NT2/D1 (cell line): Measurements from ENCODE around the gene FEN1.

Source experiments
- DNase-seq: peaks from one replicate; pipeline ENCODE4 v3.0.0-alpha.2; 2011; ENCODE audit warnings: low read depth, low spot score
- H3K27me3 ChIP-seq: 2 replicates; pipeline ENCODE4 v1.6.0; 2011; ENCODE audit warnings: mild to moderate bottlenecking; ENCODE audit not compliant: insufficient read length, insufficient read depth
- H3K36me3 ChIP-seq: 2 replicates; pipeline ENCODE4 v1.6.1; 2011; ENCODE audit warnings: mild to moderate bottlenecking, low read length, mixed read lengths; ENCODE audit not compliant: insufficient read depth, insufficient read length
- H3K4me1 ChIP-seq: 2 replicates; pipeline ENCODE4 v1.5.1; 2011; ENCODE audit not compliant: insufficient read depth, insufficient read length
- H3K4me3 ChIP-seq: 2 replicates; pipeline ENCODE4 v1.5.1; 2011; ENCODE audit warnings: low read depth; ENCODE audit not compliant: insufficient read length
- H3K9ac ChIP-seq: 2 replicates; pipeline ENCODE4 v1.6.0; 2011; ENCODE audit warnings: low read depth; ENCODE audit not compliant: insufficient read length
- H3K9me3 ChIP-seq: 2 replicates; pipeline ENCODE4 v1.5.1; 2011; ENCODE audit warnings: mild to moderate bottlenecking, low read length; ENCODE audit not compliant: insufficient read depth
- SUZ12 ChIP-seq: IDR thresholded peaks from 2 replicates; pipeline ENCODE4 v1.6.1; 2011; ENCODE audit not compliant: insufficient read length, insufficient read depth; ENCODE audit errors: extremely low read depth
- YY1 ChIP-seq: IDR thresholded peaks from 2 replicates; pipeline ENCODE4 v1.6.1; 2011; ENCODE audit not compliant: insufficient read length, insufficient read depth
- ZNF274 ChIP-seq: IDR thresholded peaks from 2 replicates; pipeline ENCODE4 v1.6.1; 2011; ENCODE audit warnings: mild to moderate bottlenecking, low read depth, low read length

The FEN1 gene

GRCh38 chr11:61747192-61747966 is 45.3 kb upstream of the FEN1 start:
- Histone ChIP-seq H3K27me3 (peaks cover 9% of the 10 kb centered on the region), H3K4me3 (no peak overlapping the region), H3K9ac (peak overlapping the region; percentile 62), H3K36me3 (peaks cover 21% of the 10 kb centered on the region), H3K4me1 (peaks cover 53% of the 10 kb centered on the region), H3K9me3 (no peaks in the 10 kb centered on the region)
- no peak for TF ChIP-seq YY1
- DNase-seq = peak; percentile 59

GRCh38 chr11:61747967-61748285 is 44.8 kb upstream of the FEN1 start:
- no peak for DNase-seq
- TF ChIP-seq YY1 (no peak), ZNF274 (no peak), SUZ12 (no peak)
- peaks cover 13% of the 10 kb centered on the region for H3K27me3 ChIP-seq
- peaks cover 19% of the 10 kb centered on the region for H3K36me3 ChIP-seq
- no peak overlapping the region for H3K4me3 ChIP-seq
- peaks cover 53% of the 10 kb centered on the region for H3K4me1 ChIP-seq
- no peaks in the 10 kb centered on the region for H3K9me3 ChIP-seq
- no peak overlapping the region for H3K9ac ChIP-seq

GRCh38 chr11:61749591-61750217 is 43.0 kb upstream of the FEN1 start:
- TF ChIP-seq ZNF274 (no peak), YY1 (no peak), SUZ12 (no peak)
- Histone ChIP-seq H3K9me3 (no peaks in the 10 kb centered on the region), H3K4me3 (no peak overlapping the region), H3K27me3 (peaks cover 20% of the 10 kb centered on the region), H3K9ac (peak overlapping the region; percentile 76), H3K4me1 (peaks cover 60% of the 10 kb centered on the region), H3K36me3 (peaks cover 5% of the 10 kb centered on the region)
- DNase-seq = no peak

- H3K4me1 ChIP-seq = peaks cover 58% of the 10 kb centered on the region
- H3K9ac ChIP-seq = no peak overlapping the region
- peaks cover 2% of the 10 kb centered on the region for H3K36me3 ChIP-seq
- H3K9me3 ChIP-seq = no peaks in the 10 kb centered on the region
- TF ChIP-seq YY1 (no peak), SUZ12 (no peak), ZNF274 (no peak)
- DNase-seq = no peak
- H3K27me3 ChIP-seq = peaks cover 20% of the 10 kb centered on the region
- no peak overlapping the region for H3K4me3 ChIP-seq
Observed at GRCh38 chr11:61750631-61751273, 42.0 kb upstream of the FEN1 start.

GRCh38 chr11:61751384-61751783 is 41.3 kb upstream of the FEN1 start:
- Histone ChIP-seq H3K36me3 (peaks cover 8% of the 10 kb centered on the region), H3K27me3 (peaks cover 20% of the 10 kb centered on the region), H3K9ac (no peak overlapping the region), H3K4me3 (no peak overlapping the region), H3K9me3 (no peaks in the 10 kb centered on the region), H3K4me1 (peaks cover 59% of the 10 kb centered on the region)
- DNase-seq = no peak
- TF ChIP-seq ZNF274 (no peak), SUZ12 (no peak), YY1 (no peak)

- Histone ChIP-seq H3K9me3 (no peaks in the 10 kb centered on the region), H3K4me1 (peaks cover 62% of the 10 kb centered on the region), H3K27me3 (peaks cover 20% of the 10 kb centered on the region), H3K4me3 (peak within 1 kb of the TSS; percentile 73), H3K9ac (peak within 1 kb of the TSS; percentile 93), H3K36me3 (peaks cover 12% of the 10 kb centered on the region)
- DNase-seq = no peak
- no peak for TF ChIP-seq YY1
- TF ChIP-seq SUZ12 = no peak
- TF ChIP-seq ZNF274 = no peak
Observed at GRCh38 chr11:61752117-61752924, 40.4 kb upstream of the FEN1 start, which contains the start of gene MYRF. TSS of gene MYRF (plus strand) at chr11:61752636. CDS start at chr11:61752745, 109 bp downstream.
